Neural crest cell (in vitro differentiated cells): Measurements from ENCODE around the gene DNAH10. TPM values are rescaled to one million over a fixed set of nuclear protein-coding genes. Genes with fewer than 3 reads are reported as not detected.

ENCODE experiments used
- DNase-seq: peaks from one replicate; pipeline ENCODE4 v3.0.0; 2021; ENCODE audit warnings: low read depth, mixed read lengths, low spot score
- H3K27ac Mint-ChIP-seq: one replicate; pipeline ENCODE4 v1.8.0; 2021; ENCODE audit warnings: mild to moderate bottlenecking, mixed read lengths; ENCODE audit not compliant: unreplicated experiment
- H3K27me3 Mint-ChIP-seq: 2 replicates; pipeline ENCODE4 v1.8.0; 2021; ENCODE audit warnings: low read depth, mild to moderate bottlenecking, mixed read lengths
- H3K36me3 Mint-ChIP-seq: 2 replicates; pipeline ENCODE4 v1.8.0; 2021; ENCODE audit warnings: low read depth, mild to moderate bottlenecking, mixed read lengths
- H3K4me1 Mint-ChIP-seq: 2 replicates; pipeline ENCODE4 v1.8.0; 2021; ENCODE audit warnings: mixed read lengths
- H3K4me3 Mint-ChIP-seq: one replicate; pipeline ENCODE4 v1.8.0; 2021; ENCODE audit warnings: mild to moderate bottlenecking, mixed read lengths
- H3K9me3 Mint-ChIP-seq: 2 replicates; pipeline ENCODE4 v1.8.0; 2021; ENCODE audit warnings: mixed read lengths
- CTCF ChIP-seq: fragments of 200-600 bp; sonication (generic); conservative IDR thresholded peaks from 2 replicates; pipeline ENCODE4 v1.5.0; 2021; ENCODE audit warnings: antibody characterized with exemption, mild to moderate bottlenecking
- total RNA-seq: library from RNA; stranded (reverse); gene quantifications from 2 replicates; pipeline ENCODE4 v1.2.1, GENCODE V29; 2021

DNAH10 gene
- total RNA-seq, 1 donor from 2014 or later = 1.1 TPM

- Mint-ChIP-seq H3K4me3 (peak overlapping the region; percentile 97), H3K36me3 (peaks cover 11% of the 10 kb centered on the region), H3K27ac (peak overlapping the region; percentile 59), H3K27me3 (peaks cover 15% of the 10 kb centered on the region), H3K4me1 (peaks cover 63% of the 10 kb centered on the region), H3K9me3 (no peaks in the 10 kb centered on the region)
- no peak for TF ChIP-seq CTCF
- peak; percentile 26 for DNase-seq
Measured at GRCh38 chr12:123971770-123972456, 209.8 kb downstream of the DNAH10 start.

GRCh38 chr12:123972457-123973401 is 210.6 kb downstream of the DNAH10 start, which contains the start of the genes CCDC92 and ZNF664:
Gene CCDC92, minus strand, starts transcription at chr12:123972831. Its CDS starts 28,526 bp downstream, at chr12:123944305.
Gene ZNF664, plus strand, starts transcription at chr12:123973215. Its CDS starts 38,930 bp downstream, at chr12:124012145.
- H3K4me1 Mint-ChIP-seq = peaks cover 57% of the 10 kb centered on the region
- H3K27me3 Mint-ChIP-seq = peaks cover 15% of the 10 kb centered on the region
- no peaks in the 10 kb centered on the region for H3K9me3 Mint-ChIP-seq
- peak; percentile 95 for DNase-seq
- H3K27ac Mint-ChIP-seq = peak within 1 kb of the TSS; percentile 91
- TF ChIP-seq CTCF = peak; percentile 25
- H3K4me3 Mint-ChIP-seq = peak within 1 kb of the TSS; percentile 97
- H3K36me3 Mint-ChIP-seq = peaks cover 13% of the 10 kb centered on the region

GRCh38 chr12:123973552-123974341 is 211.6 kb downstream of the DNAH10 start:
- DNase-seq = peak; percentile 22
- peak overlapping the region; percentile 94 for H3K4me3 Mint-ChIP-seq

GRCh38 chr12:123976227-123976826 is 214.2 kb downstream of the DNAH10 start:
- Mint-ChIP-seq H3K9me3 (no peaks in the 10 kb centered on the region), H3K4me1 (peaks cover 28% of the 10 kb centered on the region), H3K36me3 (peaks cover 16% of the 10 kb centered on the region), H3K27me3 (peaks cover 3% of the 10 kb centered on the region), H3K4me3 (peak overlapping the region; percentile 36), H3K27ac (no peak overlapping the region)
- no peak for DNase-seq
- TF ChIP-seq CTCF = no peak

More at GRCh38 chr12:123973552-123974341, 211.6 kb downstream of the DNAH10 start:
- TF ChIP-seq CTCF = no peak
- Mint-ChIP-seq H3K27ac (peak overlapping the region; percentile 91), H3K36me3 (peaks cover 13% of the 10 kb centered on the region), H3K9me3 (no peaks in the 10 kb centered on the region), H3K4me1 (peaks cover 50% of the 10 kb centered on the region), H3K27me3 (peaks cover 15% of the 10 kb centered on the region)
